ENCODE data around the gene C1QTNF9.

The C1QTNF9 gene

GRCh38 chr13:24282256-24282655 lies 27.1 kb upstream of the C1QTNF9 start:
- no peak for FAIRE-seq
- no peak for TF ChIP-seq CTCF (IDR thresholded peaks at IDR 0.05; ENCODE audit: insufficient read depth, missing control alignments)
- no peak for DNase-seq (ENCODE audit: insufficient read length, low spot score)

GRCh38 chr13:24284889-24285565 lies 24.4 kb upstream of the C1QTNF9 start:
- TF ChIP-seq CTCF (IDR thresholded peaks at IDR 0.05; ENCODE audit: insufficient read depth, missing control alignments) = no peak
- DNase-seq (ENCODE audit: insufficient read length, low spot score) = no peak
- no peak for FAIRE-seq

GRCh38 chr13:24286624-24287023 lies 22.8 kb upstream of the C1QTNF9 start:
- DNase-seq (ENCODE audit: insufficient read length, low spot score) (no peak), FAIRE-seq (no peak)
- TF ChIP-seq CTCF (IDR thresholded peaks at IDR 0.05; ENCODE audit: insufficient read depth, missing control alignments) = no peak

DNA sequence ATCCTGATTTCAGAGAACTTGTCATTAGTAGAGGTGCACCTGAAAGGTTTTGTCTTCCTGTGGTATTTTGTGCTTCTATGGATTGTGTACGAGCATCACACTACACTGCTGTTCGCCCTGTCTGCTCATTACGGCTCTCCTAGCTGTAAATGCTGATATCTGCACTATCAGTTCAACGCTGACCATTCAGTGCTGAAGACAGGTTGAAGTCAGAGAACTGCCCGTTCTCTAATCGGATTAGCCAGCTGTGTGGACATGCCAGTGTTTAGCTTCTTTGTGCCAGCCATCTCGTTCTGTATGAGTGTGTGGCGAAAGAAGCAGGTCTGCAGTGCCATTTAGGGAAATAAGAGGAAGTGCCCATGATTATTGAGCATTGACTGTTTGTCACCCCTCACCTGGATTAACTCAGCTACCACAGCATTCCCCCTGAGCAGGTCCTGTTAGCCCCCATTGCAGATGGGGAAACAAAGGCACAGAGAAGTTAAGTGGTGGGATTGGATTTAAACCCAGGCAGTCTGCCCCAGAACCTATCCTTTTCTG lies 21.6 kb upstream of the C1QTNF9 start:
- no peak for TF ChIP-seq CTCF (IDR thresholded peaks at IDR 0.05; ENCODE audit: insufficient read depth, missing control alignments)
- DNase-seq (ENCODE audit: insufficient read length, low spot score) (no peak), FAIRE-seq (no peak)

GRCh38 chr13:24288870-24289269 lies 20.5 kb upstream of the C1QTNF9 start:
- FAIRE-seq (no peak), DNase-seq (ENCODE audit: insufficient read length, low spot score) (no peak)
- no peak for TF ChIP-seq CTCF (IDR thresholded peaks at IDR 0.05; ENCODE audit: insufficient read depth, missing control alignments)

DNA sequence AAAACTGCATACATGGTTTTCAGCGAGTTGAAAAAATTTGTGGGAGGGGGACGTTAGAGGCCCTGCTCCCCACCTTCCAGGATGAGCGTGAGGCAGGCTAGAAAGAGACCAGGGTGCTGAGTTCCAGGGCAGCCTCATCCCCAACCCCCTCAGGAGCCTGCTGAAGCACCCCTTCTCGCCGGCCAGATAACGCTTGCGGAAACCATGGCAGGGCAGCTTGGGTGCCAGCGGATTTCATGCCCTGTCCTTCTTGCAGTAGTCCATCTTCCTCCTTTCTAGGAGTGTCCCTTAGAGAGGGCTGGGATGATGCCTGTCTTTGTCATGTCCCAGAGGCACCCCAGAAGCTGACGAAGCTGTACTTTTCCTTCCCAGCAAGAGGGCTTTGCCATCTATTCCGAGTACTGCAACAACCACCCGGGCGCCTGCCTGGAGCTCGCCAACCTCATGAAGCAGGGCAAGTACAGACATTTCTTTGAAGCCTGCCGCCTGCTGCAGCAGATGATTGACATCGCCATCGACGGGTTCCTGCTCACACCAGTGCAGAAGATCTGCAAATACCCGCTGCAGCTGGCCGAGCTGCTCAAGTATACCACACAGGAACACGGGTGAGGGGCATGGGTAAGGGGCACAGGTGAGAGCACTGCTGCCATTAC lies 19.0 kb upstream of the C1QTNF9 start:
- no peak for TF ChIP-seq CTCF (IDR thresholded peaks at IDR 0.05; ENCODE audit: insufficient read depth, missing control alignments)
- FAIRE-seq = no peak

GRCh38 chr13:24292481-24292880 lies 16.9 kb upstream of the C1QTNF9 start:
- DNase-seq (ENCODE audit: insufficient read length, low spot score) (no peak), FAIRE-seq (no peak)
- TF ChIP-seq CTCF (IDR thresholded peaks at IDR 0.05; ENCODE audit: insufficient read depth, missing control alignments) = no peak

More for the DNA sequence above, 19.0 kb upstream of the C1QTNF9 start:
- DNase-seq (ENCODE audit: insufficient read length, low spot score) = no peak
